ENCODE measurements around the gene HSPG2.
"Not testable (repeated sequence)": the region's sequence is repeated elsewhere in the genome, so short reads cannot be mapped to it uniquely, and the experiment has no call there.

HSPG2 gene

DNA sequence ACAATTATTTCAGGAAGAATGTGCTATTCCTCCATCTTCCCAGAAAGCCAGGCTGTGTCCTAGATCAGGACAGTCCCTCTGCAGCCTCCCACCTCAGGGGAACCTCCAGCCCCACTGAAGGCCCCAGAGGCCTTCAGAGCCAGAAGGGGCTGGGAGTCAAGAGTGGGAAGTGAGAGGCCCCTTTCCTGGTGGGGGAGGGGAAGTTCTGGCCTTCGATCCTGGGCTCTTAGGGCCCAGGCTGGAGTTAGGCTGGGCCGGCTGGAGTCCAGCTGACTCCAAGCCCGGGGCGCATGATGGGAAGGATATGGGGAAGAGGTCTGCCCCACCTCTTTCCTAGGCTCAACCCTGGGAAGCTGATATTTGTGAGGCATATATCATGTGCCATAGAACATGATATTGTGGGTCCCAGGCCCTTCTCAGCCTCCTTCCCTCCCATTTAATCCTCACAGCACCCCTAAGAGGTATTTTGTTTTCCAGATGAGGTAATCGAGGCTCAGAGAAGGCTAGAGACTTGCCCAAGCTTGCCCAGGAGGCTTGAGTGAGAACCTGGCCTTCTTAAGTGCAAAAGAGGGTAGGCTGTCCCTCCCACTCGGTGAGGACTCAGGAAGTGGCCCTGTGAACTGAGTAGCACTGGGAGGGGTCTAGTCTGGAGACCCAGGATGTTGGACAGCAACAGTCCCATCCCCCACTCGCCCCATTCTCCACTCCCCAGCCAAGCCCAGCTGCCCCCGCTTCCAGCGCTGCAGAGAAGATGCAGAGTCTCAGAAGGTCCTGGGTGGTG is 18.6 kb upstream of the HSPG2 start:
- DNase-seq, result no peak

DNA sequence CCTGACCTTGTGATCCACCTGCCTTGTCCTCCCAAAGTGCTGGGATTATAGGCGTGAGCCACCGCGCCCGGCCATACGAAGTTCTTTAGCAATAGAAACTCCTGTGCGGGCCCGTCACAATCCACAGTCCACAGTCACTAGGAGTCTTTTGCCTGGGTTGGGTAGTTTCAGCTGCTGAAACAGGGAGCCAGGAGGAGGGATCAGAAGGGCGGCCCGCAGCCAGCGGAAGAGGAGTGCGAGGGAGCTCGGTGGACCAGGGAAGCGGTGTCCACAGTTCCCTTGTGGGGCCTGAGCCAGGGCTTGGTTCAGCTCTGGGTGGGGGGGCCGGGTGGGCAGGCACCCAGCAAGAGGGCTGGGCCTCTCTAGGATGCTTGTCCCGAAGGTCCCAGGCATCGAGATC is 17.9 kb upstream of the HSPG2 start:
- DNase-seq, result no peak

DNA sequence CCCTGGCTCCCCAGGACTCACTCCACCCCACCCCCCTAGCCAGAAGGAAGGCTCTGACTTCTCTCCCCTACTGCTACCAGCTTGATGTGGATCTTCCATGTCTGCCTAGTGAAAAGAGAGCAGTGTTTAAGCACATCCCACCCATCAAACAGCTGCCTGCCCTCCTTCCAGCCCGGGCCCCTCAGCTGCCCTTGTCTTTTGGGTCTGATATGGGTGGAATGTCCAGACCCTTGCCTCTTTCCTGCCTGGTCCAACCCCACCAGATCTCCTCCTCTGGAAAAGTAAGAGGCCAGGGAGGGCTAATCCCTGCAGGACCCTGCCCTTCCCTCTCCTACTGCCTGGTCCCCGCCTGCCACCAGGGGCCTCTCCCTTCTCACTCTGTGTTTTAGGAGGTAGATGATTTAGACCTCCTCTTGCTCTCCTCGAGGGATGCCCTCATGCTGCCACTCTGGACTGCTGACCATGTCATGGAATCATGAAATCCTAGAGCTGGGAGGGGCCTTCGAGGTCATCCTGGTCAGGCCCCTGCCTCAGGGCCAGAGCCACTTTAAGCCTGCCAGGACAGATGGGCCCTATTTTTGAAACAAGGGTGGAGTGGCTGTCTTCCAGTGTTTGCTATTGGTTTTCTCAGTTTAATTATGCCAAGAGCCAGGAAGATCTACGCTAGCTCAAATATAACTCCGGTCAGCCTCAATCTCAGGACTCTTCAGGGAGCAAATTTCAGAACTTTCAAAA is 15.8 kb upstream of the HSPG2 start:
- no peak for DNase-seq

DNA sequence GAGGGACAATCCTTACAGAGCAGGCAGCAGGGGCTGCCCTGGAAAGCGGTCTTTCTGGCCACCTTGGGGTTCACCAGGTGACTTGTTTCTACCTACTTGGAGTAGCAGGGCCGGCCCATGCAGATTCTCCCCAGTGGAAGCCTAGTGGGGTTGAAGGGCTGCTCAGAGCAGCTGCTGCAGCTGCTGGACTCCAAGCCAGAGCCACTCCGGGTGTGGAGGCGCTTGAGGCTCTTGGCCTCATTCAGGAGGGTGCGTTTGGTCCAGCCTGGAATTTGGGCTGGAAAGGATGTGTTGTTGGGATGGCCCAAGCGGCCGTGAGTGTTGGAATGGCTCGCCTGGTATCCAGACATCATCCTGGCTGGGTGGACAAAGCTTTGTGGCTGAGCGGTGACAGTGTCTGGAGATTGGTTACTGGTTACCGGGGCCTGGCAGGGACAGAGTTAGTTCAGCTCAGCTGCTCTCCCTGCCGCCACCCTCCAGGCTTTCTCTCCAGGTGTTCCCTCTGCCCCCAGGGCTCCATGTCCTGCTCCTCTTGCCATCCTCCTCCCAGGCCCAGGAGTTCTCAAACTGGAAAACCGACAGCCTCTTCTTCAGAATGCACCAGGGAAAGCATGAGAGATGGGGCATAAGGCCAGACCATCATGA is 14.2 kb upstream of the HSPG2 start:
- DNase-seq, result no peak

DNA sequence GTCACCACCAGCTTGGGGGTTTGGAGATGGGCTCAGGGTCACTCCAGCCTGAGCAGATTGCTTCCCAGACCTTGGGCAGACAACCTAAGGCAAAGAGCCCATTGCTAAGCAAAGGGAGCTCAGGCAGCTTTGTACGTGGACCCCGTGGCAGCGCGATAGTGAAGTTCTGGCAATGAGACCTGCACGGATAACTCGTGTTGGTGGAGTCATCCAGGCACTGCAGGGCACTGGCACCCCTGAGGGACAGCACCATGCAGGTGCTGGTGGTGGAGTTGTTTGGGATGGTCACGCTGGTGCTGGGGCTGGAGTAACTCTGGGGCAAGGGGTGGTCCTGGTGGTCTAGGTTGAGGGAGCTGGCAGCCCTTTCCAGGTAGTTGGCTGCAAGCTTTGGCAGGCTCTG is 13.6 kb upstream of the HSPG2 start:
- DNase-seq, result no peak

DNA sequence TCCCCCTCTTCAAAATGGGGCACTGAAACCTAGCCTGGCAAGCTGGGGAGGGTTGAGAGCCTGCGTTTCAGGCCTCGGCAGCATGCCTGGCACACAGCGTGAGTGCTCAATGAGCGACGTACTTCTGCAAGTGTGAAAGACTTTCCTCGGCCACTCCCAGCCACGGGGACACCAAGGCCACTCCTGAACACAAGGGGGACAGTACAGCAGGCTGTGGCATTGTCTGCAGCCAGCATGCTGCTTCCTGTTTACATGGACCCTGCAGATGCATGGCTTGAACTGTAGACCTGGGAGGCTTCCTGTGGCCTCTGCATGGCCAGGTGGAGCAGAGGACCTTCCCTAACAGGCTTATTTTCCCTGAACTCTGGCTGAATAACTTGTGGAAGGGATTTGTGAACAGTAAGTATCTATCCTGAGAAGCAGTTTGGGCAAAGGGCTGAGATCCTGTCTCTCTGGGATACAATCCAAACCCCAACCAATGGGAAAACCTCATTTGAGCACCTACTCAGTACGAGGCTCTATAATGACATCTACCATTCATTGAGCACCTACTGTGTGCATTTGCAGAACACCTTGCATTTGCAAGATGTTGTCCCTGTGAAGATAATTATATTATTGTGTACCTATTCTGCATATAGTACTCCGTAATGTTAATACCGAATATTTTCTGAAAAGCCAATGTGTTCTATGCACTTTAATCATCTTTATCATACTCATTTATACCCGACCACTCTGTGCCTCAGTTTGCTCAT is 9.9 kb upstream of the HSPG2 start:
- no peak for DNase-seq

DNA sequence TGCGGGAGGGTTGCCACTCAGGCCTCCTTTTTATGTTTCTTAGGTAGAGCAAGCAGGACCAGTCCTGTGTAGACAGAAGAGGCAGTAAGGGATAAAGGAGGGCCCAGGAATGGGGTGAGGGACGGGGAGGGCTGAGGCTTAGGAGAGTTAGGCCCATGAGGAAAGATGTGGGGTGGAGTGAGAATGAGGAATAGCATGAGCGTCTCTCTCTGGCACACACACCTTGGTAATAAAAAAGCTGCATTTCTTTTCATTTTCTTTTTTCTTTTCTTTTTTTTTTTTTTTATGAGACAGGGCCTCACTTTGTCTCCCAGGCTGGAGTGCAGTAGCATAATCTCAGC is 7.6 kb upstream of the HSPG2 start:
- DNase-seq, result no peak

DNA sequence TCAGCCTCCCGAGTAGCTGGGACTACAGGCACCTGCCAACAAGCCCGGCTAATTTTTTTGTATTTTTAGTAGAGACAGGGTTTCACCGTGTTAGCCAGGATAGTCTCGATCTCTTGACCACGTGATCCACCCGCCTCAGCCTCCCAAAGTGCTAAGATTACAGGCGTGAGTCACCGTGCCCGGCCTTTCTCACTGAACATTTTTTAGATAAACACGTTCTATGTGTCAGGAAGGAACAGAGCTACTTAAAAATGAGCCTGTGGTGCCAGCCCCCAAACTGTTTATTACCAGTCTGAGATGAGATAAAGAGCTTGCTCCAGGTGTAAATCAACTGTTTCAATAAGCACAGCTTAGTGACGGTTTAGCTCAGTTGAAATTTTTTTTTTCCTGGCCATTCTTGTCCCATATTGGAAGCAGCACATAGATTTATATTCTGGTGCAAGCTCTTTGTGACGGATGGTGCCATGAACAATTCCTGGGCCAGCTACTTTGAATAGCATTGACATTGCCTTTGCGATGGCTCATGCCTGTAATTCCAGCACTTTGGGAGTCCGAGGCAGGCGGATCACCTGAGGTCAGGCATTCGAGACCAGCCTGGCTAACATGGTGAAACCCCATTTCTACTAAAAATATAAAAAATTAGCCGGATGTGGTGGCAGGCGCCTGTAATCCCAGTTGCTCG is 6.0 kb upstream of the HSPG2 start:
- not testable (repeated sequence) for DNase-seq

DNA sequence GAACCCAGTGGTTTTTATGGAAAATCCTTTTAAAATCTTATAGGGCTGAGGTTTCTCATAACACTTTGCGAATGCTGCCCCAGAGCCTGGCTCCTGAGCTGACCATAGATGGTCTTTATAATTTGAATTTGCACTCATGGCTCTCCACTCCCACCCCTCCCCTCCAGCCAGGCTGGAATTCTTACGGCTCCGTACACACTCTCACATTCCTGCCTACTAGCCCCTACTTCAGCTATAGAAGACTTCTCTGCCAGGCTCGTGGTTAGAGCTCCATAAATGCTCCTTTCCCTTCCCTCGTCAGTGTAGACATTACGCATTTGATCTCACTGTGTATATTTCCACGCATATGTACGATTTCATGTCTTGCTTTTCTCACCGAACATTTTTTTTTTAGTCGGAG is 5.4 kb upstream of the HSPG2 start:
- DNase-seq, result no peak

DNA sequence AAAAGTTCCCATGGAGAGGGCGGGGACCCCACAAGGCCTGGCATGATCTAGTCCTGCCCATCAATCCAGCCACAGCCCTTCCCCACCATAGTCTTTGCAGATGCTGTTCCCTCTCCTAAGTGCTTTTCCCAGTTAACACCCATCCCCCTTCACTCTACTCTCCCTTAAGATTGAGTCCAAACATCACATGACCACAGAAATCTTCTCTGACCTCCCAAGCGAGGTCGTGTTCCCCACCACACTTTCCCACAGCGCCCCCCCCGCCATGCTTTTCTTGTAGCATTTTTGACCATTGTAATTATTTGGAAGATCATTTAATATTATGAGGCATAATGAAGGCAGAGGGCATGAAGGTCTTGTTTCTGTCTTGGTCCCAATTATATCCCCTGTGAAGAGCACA is 4.3 kb upstream of the HSPG2 start:
- no peak for DNase-seq

DNA sequence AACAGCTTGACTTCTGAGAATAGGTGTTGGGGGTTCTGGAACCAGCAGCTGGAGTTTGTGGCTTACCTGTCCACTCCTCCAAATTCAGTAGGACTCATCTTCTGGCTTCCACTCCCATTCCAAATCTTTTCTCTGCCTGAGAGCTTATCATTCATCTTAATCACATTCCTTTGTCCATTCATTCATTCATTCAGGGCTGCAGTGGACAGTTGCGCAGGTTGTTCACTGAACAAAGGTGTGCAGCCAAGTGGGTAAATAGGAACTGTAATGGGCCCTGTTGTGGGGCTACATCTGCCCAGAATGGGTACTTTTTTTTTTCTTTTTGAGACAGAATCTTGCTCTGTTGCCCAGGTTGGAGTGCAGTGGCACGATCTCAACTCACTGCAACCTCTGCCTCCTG is 3.4 kb upstream of the HSPG2 start:
- DNase-seq, result no peak

DNA sequence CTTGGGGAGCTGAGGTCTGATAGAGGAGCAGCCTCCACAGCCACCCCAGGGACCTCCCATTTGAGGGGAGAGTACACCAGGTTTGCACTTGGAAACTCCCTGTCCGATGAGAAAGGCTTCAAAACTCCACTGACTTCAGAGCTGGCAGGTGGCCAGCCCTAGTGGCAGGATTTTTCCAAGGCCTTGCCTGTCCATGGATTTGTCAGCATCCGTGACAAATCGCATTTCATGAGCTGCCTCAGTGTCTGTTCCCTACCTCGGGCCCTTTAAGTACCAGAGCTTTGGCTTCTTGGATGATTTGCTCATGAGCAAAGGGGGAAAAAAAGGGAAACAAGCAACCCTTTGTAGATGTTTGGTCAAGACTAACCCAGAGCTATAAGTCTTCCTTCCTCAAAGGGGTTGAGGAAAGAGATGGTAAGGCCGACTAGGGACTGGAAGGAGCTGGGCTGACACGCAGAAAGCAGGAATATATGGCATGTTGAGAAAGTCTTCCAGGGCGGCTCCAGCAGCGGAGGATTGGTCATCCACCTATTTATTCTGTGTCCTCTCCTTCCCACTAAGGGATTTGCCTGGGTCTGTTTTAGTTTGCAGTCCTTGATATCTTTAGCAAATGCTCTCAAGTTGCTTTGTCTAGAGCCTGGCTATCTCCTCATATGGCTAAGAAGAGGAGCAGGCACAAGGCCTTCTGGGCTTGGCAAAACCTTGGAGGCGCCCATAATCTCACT is 2.7 kb upstream of the HSPG2 start:
- no peak for DNase-seq

DNA sequence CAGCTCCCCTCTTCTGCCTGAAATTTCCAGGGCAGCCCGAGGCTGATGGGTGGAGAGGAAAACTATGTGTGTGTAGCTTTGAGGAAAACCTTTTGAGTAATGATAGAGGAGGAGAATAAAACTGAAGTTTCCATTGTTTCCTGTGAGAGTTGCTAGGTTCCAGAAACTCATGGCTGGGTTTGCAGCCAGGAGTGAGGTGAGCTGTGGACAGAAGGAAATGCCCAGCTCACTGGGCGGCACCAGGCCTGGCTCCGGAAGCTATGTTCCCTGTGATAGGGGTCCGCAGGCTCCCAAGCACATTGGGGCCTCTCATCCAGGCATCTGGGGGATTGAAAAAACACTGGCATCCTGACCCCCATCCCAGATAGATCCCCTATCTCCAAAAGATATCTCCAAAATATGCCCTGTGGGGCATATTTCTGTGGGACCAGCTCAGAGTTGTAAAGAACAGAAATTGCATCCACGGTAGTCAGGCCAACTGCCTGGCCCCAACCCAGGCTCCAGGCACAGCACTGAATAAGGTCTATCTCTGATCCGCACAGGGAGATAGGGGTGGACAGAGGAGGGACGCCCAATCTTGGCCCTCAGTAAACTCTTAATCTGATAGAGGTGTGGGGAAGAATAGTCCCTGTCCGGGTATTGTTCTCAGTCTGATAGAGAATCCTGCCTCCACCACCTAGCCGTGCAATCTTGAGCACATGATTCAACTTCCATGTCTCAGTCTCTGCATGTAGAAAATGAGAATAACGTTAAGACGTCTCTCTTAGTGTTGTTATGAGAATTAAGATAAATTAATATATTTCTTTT is 1.8 kb upstream of the HSPG2 start:
- no peak for DNase-seq

DNA sequence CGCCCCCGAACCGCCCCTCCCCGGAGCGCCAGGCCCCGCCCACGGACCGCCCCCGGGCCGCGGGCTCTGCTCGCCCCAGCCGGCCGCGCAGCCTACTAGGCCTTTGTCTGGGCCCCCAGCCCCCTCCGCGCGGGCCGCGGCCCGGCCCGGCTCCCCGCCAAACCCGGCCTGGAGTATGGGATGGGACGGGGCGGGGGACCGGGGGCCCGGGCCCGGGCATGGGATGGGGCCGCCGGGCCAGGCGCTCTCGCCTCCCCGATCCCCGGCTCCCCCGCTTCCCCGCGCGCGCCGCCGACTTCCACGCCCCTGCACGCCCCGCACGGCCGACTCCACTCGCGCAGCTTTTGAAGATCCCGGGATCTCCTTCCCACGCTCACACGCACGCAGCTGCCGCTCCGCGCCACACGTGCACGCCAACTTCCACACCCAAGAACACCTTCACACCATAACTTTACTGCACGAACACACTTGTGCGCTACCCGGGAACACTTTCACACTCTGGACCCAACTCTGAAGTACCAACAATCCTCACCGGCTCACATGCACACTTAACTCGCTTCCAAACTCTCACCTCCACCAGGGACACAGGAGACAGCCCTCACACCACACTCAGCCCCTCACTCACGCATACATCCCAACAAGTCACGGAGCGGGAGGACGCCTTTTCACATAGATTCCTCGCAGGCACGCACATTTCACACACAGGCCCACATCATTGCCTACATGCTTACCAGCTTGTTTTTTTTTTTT is 437 bp upstream of the HSPG2 start:
- DNase-seq, result peak; percentile 58

DNA sequence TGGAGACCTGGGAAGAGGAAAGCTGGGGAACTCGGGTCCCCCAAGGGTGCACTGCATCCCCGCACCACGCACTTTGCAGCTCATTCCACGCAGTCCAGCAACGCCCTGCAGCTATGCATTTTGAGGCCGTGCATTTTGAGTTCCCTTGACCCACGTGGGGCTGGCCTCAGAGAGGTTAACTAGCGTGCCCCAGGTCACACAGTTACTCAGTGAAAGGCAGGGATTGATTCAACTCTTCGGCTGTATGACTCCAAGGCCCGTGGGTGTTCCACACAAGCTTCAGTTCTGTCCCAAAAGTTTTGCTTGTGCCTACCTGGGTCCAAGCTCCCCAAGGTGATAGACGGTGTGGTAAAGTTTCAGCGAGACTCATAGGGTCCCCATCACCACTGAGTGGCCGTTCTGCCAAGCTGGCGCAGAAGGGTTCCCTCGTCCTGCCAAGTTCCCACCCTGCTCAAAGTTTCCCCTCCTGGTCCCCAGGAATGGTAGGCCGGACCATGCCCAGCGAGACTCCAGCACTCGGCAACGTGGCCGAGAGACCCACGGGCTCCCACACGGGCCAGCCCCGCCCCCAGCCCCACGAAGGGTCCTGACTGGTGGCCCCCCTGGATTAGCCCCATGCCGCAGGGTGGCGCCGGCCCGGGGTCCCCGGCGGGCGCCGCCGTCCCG is 611 bp downstream of the HSPG2 start:
- no peak for DNase-seq

DNA sequence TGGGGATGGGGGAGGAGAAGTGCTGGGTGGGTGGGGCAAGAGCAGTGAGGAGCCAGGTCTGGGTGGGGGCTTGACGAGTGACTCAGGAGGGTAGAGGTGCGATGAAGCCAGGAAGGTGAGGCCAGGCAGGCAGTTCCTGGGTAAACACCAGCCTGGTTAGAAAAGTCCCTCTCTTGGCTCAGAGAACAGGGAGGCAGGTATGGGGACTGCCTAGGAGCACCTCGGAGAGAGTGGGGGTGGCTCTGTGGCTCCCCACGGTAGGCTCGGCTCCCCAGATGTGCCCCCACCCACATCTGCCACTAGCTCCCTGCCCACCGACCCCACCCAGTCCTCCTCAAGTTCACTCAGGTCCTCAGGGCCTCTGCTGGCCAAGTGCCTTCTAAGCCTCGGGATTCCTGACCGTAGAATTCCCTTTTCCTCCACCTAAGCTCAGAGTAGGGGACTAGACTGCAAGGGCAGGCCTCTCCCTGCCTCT is 1.2 kb downstream of the HSPG2 start:
- DNase-seq, result no peak

DNA sequence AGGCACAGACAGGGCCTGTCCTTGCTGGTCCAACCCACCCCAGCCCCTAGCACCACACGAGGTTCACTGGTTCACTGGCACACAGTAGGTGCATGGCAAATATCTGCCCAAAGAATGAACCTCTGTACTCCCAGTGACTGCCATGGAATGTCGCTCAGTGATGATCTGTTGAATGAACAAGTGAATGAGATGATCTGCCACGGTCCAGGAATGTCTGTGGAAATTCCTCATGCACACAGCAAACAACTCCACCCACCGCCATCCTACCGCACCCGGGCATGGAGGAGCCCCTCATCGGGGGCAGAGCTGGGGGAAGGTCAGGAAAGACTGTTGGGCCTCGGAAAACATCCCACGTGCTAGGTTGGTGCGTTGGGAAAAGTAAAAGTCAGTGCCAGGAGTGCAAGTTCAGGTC is 1.7 kb downstream of the HSPG2 start:
- DNase-seq, result no peak

DNA sequence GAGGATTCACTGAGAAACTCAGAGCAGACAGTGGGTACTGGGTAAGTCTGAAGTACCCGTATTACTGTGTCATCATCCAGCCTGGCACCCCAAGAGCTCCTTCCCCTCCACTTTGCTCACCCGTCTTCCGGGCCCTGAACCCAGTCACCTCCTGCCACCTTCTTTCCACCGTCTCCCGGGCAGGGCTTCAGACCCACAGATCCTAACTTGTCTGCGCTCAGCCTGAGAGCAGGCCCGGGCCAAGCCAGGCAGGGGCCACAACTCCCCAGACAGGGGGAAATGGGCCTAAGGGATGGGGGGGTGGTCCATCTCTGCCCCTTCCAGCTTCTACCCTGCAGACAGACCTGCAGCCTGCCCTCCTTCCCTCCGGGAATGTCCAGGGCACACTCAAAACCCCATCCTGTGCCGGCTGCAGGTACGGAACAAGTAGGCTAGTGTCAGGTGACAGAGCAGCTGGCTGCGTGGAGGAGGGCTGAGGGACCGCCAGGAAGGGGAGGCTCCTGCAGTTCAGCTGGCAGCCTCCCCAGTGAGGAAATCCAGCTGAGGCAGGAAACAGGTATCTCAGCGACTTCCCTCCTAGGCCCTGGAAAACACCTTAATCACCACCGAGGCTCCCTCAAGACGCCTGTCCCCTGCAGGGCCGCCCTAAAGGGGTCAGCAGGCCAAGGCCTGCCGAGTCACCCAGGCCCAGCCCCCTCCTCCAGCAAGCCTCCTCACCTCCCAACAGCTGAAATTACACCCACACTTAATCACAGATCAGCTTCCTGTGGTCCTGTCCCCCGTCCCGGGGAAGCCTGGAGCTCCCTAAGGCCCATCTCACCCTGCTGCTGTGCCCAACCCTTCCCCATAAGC is 3.5 kb downstream of the HSPG2 start:
- DNase-seq, result no peak

DNA sequence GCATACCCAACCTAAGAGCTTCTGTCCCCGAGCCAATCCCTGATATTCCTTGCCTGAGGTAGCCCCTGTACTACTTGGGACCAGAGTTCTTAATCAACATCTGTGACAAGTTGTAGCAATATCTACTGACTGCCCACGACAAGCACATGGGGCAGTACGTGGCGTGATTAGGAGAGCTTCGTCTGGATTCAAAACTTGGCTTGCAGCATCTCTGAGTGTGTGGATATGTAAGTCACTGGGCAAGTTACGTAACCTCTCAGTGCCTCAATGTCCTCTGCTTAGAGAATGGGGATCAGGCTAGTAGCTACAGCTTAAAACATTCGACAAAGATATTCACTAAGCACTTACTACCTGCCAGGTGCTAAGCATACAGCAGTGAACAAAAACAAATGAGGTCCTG is 5.0 kb downstream of the HSPG2 start:
- DNase-seq, result no peak
